ENCODE results near the gene HELB. TPM values are rescaled to one million over a fixed set of nuclear protein-coding genes. Genes with fewer than 3 reads are reported as not detected.
"Not testable (repeated sequence)": the region's sequence is repeated elsewhere in the genome, so short reads cannot be mapped to it uniquely, and the experiment has no call there.

Gene HELB
- total RNA-seq, 1 experiment from 2014 or later = 4.1 TPM

DNA sequence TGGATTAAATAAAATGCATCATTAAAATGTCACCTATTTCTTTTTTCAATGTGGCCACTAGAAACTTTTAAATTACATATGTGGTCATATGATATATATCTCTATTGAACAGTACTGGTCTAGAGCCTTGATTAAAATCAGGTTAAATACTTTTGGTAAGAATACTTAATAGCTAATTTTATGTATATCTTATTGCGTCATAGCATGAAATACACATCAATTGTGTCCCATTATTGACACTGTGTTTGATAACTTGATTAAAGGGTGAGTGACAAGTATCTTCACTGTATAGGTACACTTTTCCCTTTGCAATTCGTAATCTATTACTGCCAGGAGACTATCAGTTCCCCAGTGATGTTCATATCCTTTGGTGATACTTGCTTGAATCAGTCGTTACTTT is 4.4 kb upstream of the HELB start:
- CTCF ChIA-PET = no interaction called here

GRCh38 chr12:66302827-66303169 is 505 bp downstream of the HELB start:
- TSS peak; percentile 75 for BruUV-seq (replicated peaks)
- peak overlapping the region; percentile 78 for H3K27ac ChIP-seq (ENCODE audit: low read depth, low read length, poor library complexity, severe bottlenecking)
- no peaks in the 10 kb centered on the region for H3K9me3 ChIP-seq (ENCODE audit: low read depth, low read length, poor library complexity, severe bottlenecking)
- H3K4me3 ChIP-seq (ENCODE audit: low read depth, low read length, poor library complexity, severe bottlenecking) = peak overlapping the region; percentile 86
- DNase-seq (ENCODE audit: low spot score) = no peak
- peaks cover 12% of the 10 kb centered on the region for H3K27me3 ChIP-seq (replicated peaks; ENCODE audit: insufficient read depth, low read depth, low read length, poor library complexity)
- intact Hi-C loops (cut with micrococcal nuclease; ENCODE audit: unreplicated experiment) = no loop called here
- CTCF ChIA-PET = interaction anchor here (0.5 to 0.7 kb wide), 5 partner anchors 36 to 881 kb away, joined by 3 to 13 read pairs (median 8); no protein-coding TSS in a partner anchor
- TF ChIP-seq EZH2 (IDR thresholded peaks at IDR 0.05; ENCODE audit: borderline replicate concordance, low read depth, low read length, poor library complexity, severe bottlenecking) (no peak), CTCF (conservative IDR thresholded peaks at IDR 0.05; ENCODE audit: low read depth, low read length) (no peak)
- H3K4me1 ChIP-seq (ENCODE audit: insufficient read depth, low read length, poor library complexity, severe bottlenecking) = peaks cover 8% of the 10 kb centered on the region
- H3K36me3 ChIP-seq (ENCODE audit: insufficient read depth, low read length, poor library complexity, severe bottlenecking) = no peaks in the 10 kb centered on the region
- POLR2A ChIA-PET (ENCODE audit: low non-redundant PET) = no interaction called here

More for the DNA sequence above, 4.4 kb upstream of the HELB start:
- no peaks in the 10 kb centered on the region for H3K36me3 ChIP-seq (ENCODE audit: insufficient read depth, low read length, poor library complexity, severe bottlenecking)
- POLR2A ChIA-PET (ENCODE audit: low non-redundant PET) = no interaction called here
- BruUV-seq (replicated peaks) = no TSS peak
- intact Hi-C loops (cut with micrococcal nuclease; ENCODE audit: unreplicated experiment) = no loop called here
- no peak overlapping the region for H3K4me3 ChIP-seq (ENCODE audit: low read depth, low read length, poor library complexity, severe bottlenecking)
- no peaks in the 10 kb centered on the region for H3K9me3 ChIP-seq (ENCODE audit: low read depth, low read length, poor library complexity, severe bottlenecking)
- TF ChIP-seq EZH2 (IDR thresholded peaks at IDR 0.05; ENCODE audit: borderline replicate concordance, low read depth, low read length, poor library complexity, severe bottlenecking) (no peak), CTCF (conservative IDR thresholded peaks at IDR 0.05; ENCODE audit: low read depth, low read length) (no peak)
- peaks cover 15% of the 10 kb centered on the region for H3K27me3 ChIP-seq (replicated peaks; ENCODE audit: insufficient read depth, low read depth, low read length, poor library complexity)
- H3K4me1 ChIP-seq (ENCODE audit: insufficient read depth, low read length, poor library complexity, severe bottlenecking) = peaks cover 3% of the 10 kb centered on the region
- no peak overlapping the region for H3K27ac ChIP-seq (ENCODE audit: low read depth, low read length, poor library complexity, severe bottlenecking)
- DNase-seq (ENCODE audit: low spot score) = no peak

DNA sequence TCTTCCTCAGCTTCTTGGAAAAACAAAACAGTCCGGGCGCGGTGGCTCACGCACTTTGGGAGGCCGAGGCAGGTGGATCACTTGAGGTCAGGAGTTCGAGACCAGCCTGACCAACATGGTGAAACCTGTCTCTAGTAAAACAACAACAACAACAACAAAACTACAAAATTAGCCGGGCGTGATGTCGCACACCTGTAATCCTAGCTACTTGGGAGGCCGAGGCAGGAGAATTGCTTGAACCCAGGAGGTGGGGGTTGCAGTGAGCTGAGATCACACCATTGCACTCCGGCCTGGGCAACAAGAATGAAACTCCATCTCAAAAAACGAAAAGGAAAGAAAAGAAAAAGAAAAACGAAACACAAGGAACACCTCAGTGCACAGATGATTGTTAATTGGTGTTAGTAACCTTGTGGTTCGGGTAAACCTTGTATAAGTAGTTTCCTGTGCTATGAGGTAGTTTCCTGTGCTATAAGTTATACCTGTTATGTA is 1.1 kb downstream of the HELB start:
- H3K27ac ChIP-seq (ENCODE audit: low read depth, low read length, poor library complexity, severe bottlenecking); intact Hi-C loops (cut with micrococcal nuclease; ENCODE audit: unreplicated experiment): not testable (repeated sequence)
- peak overlapping the region; percentile 86 for H3K4me3 ChIP-seq (ENCODE audit: low read depth, low read length, poor library complexity, severe bottlenecking)

GRCh38 chr12:66304296-66304900 is 2.1 kb downstream of the HELB start:
- intact Hi-C loops (cut with micrococcal nuclease; ENCODE audit: unreplicated experiment) = no loop called here
- peaks cover 12% of the 10 kb centered on the region for H3K27me3 ChIP-seq (replicated peaks; ENCODE audit: insufficient read depth, low read depth, low read length, poor library complexity)
- no peaks in the 10 kb centered on the region for H3K9me3 ChIP-seq (ENCODE audit: low read depth, low read length, poor library complexity, severe bottlenecking)
- BruUV-seq (replicated peaks) = no TSS peak
- H3K27ac ChIP-seq (ENCODE audit: low read depth, low read length, poor library complexity, severe bottlenecking) = no peak overlapping the region
- H3K4me3 ChIP-seq (ENCODE audit: low read depth, low read length, poor library complexity, severe bottlenecking) = no peak overlapping the region
- H3K36me3 ChIP-seq (ENCODE audit: insufficient read depth, low read length, poor library complexity, severe bottlenecking) = no peaks in the 10 kb centered on the region
- POLR2A ChIA-PET (ENCODE audit: low non-redundant PET) = no interaction called here
- no peak for DNase-seq (ENCODE audit: low spot score)
- CTCF ChIA-PET = no interaction called here
- no peak for TF ChIP-seq CTCF (conservative IDR thresholded peaks at IDR 0.05; ENCODE audit: low read depth, low read length)
- TF ChIP-seq EZH2 (IDR thresholded peaks at IDR 0.05; ENCODE audit: borderline replicate concordance, low read depth, low read length, poor library complexity, severe bottlenecking) = no peak
- H3K4me1 ChIP-seq (ENCODE audit: insufficient read depth, low read length, poor library complexity, severe bottlenecking) = peaks cover 8% of the 10 kb centered on the region

More for the DNA sequence above, 1.1 kb downstream of the HELB start:
- peaks cover 12% of the 10 kb centered on the region for H3K27me3 ChIP-seq (replicated peaks; ENCODE audit: insufficient read depth, low read depth, low read length, poor library complexity)
- H3K4me1 ChIP-seq (ENCODE audit: insufficient read depth, low read length, poor library complexity, severe bottlenecking); DNase-seq (ENCODE audit: low spot score); H3K36me3 ChIP-seq (ENCODE audit: insufficient read depth, low read length, poor library complexity, severe bottlenecking); H3K9me3 ChIP-seq (ENCODE audit: low read depth, low read length, poor library complexity, severe bottlenecking); POLR2A ChIA-PET (ENCODE audit: low non-redundant PET); BruUV-seq (replicated peaks): not testable (repeated sequence)
- CTCF ChIA-PET = interaction anchor here (0.6 kb wide), 1 partner anchor 80 kb away, joined by 6 read pairs; no protein-coding TSS in a partner anchor

All from A673 (cell line).